ENCODE measurements around the gene CCDC74A.
A peak's percentile ranks its signal among the peaks of the same experiment; 100 is the strongest.
"Not testable (repeated sequence)": the region's sequence is repeated elsewhere in the genome, so short reads cannot be mapped to it uniquely, and the experiment has no call there.

Gene CCDC74A

DNA sequence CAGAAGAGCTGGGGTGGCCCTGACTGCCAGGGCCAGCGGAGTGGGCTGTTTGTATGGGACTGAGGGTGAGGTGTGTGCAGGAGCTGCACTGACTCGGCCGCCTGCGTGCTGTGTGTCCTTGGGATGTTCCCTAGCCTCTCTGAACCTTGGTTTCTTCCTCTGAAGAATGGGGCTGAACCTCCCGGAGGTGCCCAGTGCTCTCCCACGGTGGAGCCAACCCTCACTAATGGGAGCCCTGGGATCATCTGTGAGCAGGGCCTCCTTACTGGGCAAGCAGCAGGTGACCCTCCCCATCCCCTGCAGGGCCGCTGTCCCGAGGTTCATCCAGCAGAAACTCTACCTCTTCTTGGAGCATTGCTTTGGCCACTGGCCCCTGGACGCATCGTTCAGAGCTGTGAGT lies 11.7 kb upstream of the CCDC74A start:
- DNase-seq (ENCODE audit: low read depth) = no peak
- H3K4me3 ChIP-seq (ENCODE audit: low read length) = no peak overlapping the region
- no peak for TF ChIP-seq CTCF (conservative IDR thresholded peaks at IDR 0.05; ENCODE audit: low read depth, low read length)

DNA sequence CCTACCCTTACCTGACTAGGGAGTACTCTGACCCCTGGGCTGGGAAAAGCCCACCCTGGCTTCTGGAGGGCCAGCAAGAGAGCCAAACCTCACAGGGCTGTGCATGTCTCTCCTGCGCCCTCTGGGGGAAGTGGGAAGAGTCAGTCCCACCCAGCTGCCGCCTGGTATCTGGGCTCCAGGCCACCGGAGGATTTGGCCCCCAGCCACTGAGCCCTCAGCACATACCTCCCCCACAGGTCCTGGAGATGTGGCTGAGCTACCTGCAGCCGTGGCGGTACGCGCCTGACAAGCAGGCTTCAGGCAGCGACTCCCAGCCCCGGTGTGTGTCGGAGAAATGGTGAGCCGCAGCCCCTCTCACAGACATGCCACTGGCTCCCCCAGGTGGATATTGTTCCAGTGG lies 11.1 kb upstream of the CCDC74A start:
- not testable (repeated sequence) for H3K4me3 ChIP-seq (ENCODE audit: low read length); DNase-seq (ENCODE audit: low read depth)
- peak; percentile 69 for TF ChIP-seq CTCF (conservative IDR thresholded peaks at IDR 0.05; ENCODE audit: low read depth, low read length)

- TF ChIP-seq CTCF (conservative IDR thresholded peaks at IDR 0.05; ENCODE audit: low read depth, low read length) = no peak
- DNase-seq (ENCODE audit: low read depth) = no peak
- no peak overlapping the region for H3K4me3 ChIP-seq (ENCODE audit: low read length)
These were observed 10.4 kb upstream of the CCDC74A start for GRCh38 chr2:131517106-131517831.

GRCh38 chr2:131517856-131518255 lies 9.8 kb upstream of the CCDC74A start:
- not testable (repeated sequence) for DNase-seq (ENCODE audit: low read depth); H3K4me3 ChIP-seq (ENCODE audit: low read length)

DNA sequence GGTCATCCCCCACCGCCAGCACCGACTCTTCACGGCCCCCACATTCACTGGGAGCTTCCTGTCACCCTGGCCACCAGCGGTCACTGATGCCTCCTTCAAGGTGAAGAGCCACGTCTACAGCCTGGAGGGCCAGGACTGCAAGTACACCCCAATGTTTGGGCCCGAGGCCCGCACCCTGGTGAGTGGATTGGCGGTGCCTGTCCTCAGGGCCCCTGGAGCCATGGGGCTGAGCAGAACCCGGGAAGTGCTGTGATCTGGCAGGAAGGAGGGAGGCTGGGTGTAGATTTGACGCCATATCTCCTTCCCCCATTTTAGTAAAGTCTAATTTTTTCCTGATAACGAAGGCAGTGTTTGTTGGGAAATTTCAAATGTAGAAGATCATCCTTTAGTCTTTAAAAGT lies 9.2 kb upstream of the CCDC74A start:
- H3K4me3 ChIP-seq (ENCODE audit: low read length); DNase-seq (ENCODE audit: low read depth): not testable (repeated sequence)

GRCh38 chr2:131519466-131519865 lies 8.2 kb upstream of the CCDC74A start:
- no peak for TF ChIP-seq CTCF (conservative IDR thresholded peaks at IDR 0.05; ENCODE audit: low read depth, low read length)
- no peak for DNase-seq (ENCODE audit: low read depth)
- no peak overlapping the region for H3K4me3 ChIP-seq (ENCODE audit: low read length)

- DNase-seq (ENCODE audit: low read depth); H3K4me3 ChIP-seq (ENCODE audit: low read length): not testable (repeated sequence)
These were observed 7.7 kb upstream of the CCDC74A start for GRCh38 chr2:131519871-131520470.

- no peak for DNase-seq (ENCODE audit: low read depth)
- no peak for TF ChIP-seq CTCF (conservative IDR thresholded peaks at IDR 0.05; ENCODE audit: low read depth, low read length)
- H3K4me3 ChIP-seq (ENCODE audit: low read length) = no peak overlapping the region
These were observed 7.2 kb upstream of the CCDC74A start for GRCh38 chr2:131520526-131520925.

DNA sequence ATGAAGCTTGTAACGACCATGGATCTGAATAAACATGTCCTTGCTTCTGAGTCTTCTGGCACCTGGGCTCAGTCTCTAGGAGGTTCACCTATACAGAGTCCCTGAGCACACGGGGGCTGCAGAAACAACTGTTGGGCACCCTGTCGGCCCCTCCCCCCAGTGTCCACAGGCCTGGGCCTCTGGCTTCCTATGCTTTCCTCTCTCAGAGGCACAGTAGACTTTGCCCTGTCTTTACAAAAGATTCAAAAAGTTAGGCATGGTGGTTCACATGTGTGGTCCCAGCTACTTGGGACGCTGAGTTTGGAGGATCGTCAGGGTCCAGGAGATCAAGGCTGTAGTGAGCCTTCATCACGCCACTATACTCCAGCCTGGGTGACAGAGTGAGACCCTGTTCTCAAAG lies 6.2 kb upstream of the CCDC74A start:
- H3K4me3 ChIP-seq (ENCODE audit: low read length) = not testable (repeated sequence)

More for the DNA sequence above, 6.2 kb upstream of the CCDC74A start:
- not testable (repeated sequence) for DNase-seq (ENCODE audit: low read depth)
